HEK293 (cell line): ENCODE data around the gene TP73.
A peak's percentile ranks its signal among the peaks of the same experiment; 100 is the strongest.

Experiments used
- CTCF ChIA-PET: fragments of 350-600 bp; formaldehyde crosslinking; extraction: SDS; loops from one replicate; lab custom pipeline; 2021; ENCODE audit warnings: antibody characterized with exemption; lab: Yijun Ruan, JAX
- POLR2A ChIA-PET: fragments of 300-600 bp; formaldehyde crosslinking; extraction: SDS; loops from one replicate; lab custom pipeline; 2020; ENCODE audit warnings: antibody characterized with exemption, inconsistent platforms; lab: Yijun Ruan, JAX
- H3K27ac ChIP-seq: fragments of 200-500 bp; sonication (Bioruptor generic); 2 replicates; pipeline ENCODE4 v1.5.1; 2014; ENCODE audit warnings: low read depth, low read length, control low read depth, inconsistent platforms; ENCODE audit errors: extremely low read depth
- H3K36me3 ChIP-seq, 2 experiments: fragments of 200-500 bp in 1 of 2; sonication (Bioruptor generic) in 1 of 2; 1 replicate in 1 of 2; 2 replicates in 1 of 2; pipeline ENCODE4 v1.5.1; 2014 to 2017; ENCODE audit warnings: inconsistent platforms in 2 of 2, low read length in 2 of 2; ENCODE audit not compliant: control insufficient read depth in 2 of 2, insufficient read depth in 1 of 2
- H3K4me1 ChIP-seq: fragments of 200-500 bp; sonication (Bioruptor generic); 2 replicates; pipeline ENCODE4 v1.5.1; 2014; ENCODE audit warnings: mild to moderate bottlenecking, low read length, inconsistent platforms; ENCODE audit not compliant: control insufficient read depth, insufficient read depth
- H3K4me3 ChIP-seq: 2 replicates; pipeline ENCODE4 v1.5.1; 2011; ENCODE audit warnings: low read depth, mild to moderate bottlenecking, control low read depth, low read length, moderate library complexity
- H3K9me3 ChIP-seq: fragments of 200-500 bp; sonication (Bioruptor generic); 2 replicates; pipeline ENCODE4 v1.5.1; 2014; ENCODE audit warnings: low read depth, low read length, inconsistent platforms; ENCODE audit not compliant: control insufficient read depth, insufficient read depth
- CTCF ChIP-seq: fragments of 450-650 bp; formaldehyde crosslinking; IDR thresholded peaks from 2 replicates; pipeline ENCODE4 v1.5.1; 2016; ENCODE audit warnings: missing biosample characterization, missing genetic modification characterization
- EGR2 ChIP-seq: fragments of 450-650 bp; formaldehyde crosslinking; IDR thresholded peaks from 2 replicates; pipeline ENCODE4 v1.5.1; 2016; ENCODE audit warnings: low read depth, missing biosample characterization, missing genetic modification characterization
- ELK4 ChIP-seq: IDR thresholded peaks from 2 replicates; pipeline ENCODE4 v1.6.1; 2011; ENCODE audit warnings: mild to moderate bottlenecking, low read depth, low read length, borderline replicate concordance
- HOXA7 ChIP-seq: sonication (generic); formaldehyde crosslinking; IDR thresholded peaks from 2 replicates; pipeline ENCODE4 v1.8.1; 2022; ENCODE audit warnings: missing genetic modification reagents, borderline replicate concordance
- MZF1 ChIP-seq: fragments of 450-650 bp; formaldehyde crosslinking; IDR thresholded peaks from 2 replicates; pipeline ENCODE4 v1.5.1; 2017; ENCODE audit warnings: missing biosample characterization, missing genetic modification characterization, borderline replicate concordance
- OSR2 ChIP-seq: fragments of 450-650 bp; formaldehyde crosslinking; IDR thresholded peaks from 2 replicates; pipeline ENCODE4 v1.5.1; 2016; ENCODE audit warnings: missing biosample characterization, missing genetic modification characterization
- PBX3 ChIP-seq: sonication (generic); formaldehyde crosslinking; IDR thresholded peaks from 2 replicates; pipeline ENCODE4 v1.8.1; 2022; ENCODE audit warnings: mild to moderate bottlenecking, moderate library complexity, missing genetic modification reagents
- ZFHX2 ChIP-seq: fragments of 450-650 bp; formaldehyde crosslinking; conservative IDR thresholded peaks from 2 replicates; pipeline ENCODE4 v1.5.1; 2016; ENCODE audit warnings: missing biosample characterization, missing genetic modification characterization
- ZNF112 ChIP-seq: fragments of 450-650 bp; formaldehyde crosslinking; IDR thresholded peaks from 2 replicates; pipeline ENCODE4 v1.5.0; 2017; ENCODE audit warnings: missing biosample characterization, missing genetic modification characterization
- ZNF140 ChIP-seq: fragments of 450-650 bp; formaldehyde crosslinking; IDR thresholded peaks from 2 replicates; pipeline ENCODE4 v1.5.1; 2016; ENCODE audit warnings: missing biosample characterization, missing genetic modification characterization
- ZNF157 ChIP-seq: fragments of 450-650 bp; formaldehyde crosslinking; IDR thresholded peaks from 2 replicates; pipeline ENCODE4 v1.5.1; 2016; ENCODE audit warnings: missing biosample characterization, missing genetic modification characterization
- ZNF341 ChIP-seq: fragments of 450-650 bp; formaldehyde crosslinking; IDR thresholded peaks from 2 replicates; pipeline ENCODE4; 2016; ENCODE audit warnings: low read depth, missing biosample characterization, missing genetic modification characterization
- ZNF398 ChIP-seq: fragments of 450-650 bp; formaldehyde crosslinking; IDR thresholded peaks from 2 replicates; pipeline ENCODE4 v1.5.1; 2017; ENCODE audit warnings: missing biosample characterization, missing genetic modification characterization
- ZNF514 ChIP-seq: fragments of 450-650 bp; formaldehyde crosslinking; IDR thresholded peaks from 2 replicates; pipeline ENCODE4 v1.5.1; 2016; ENCODE audit warnings: missing biosample characterization, missing genetic modification characterization
- ZNF639 ChIP-seq: fragments of 450-650 bp; formaldehyde crosslinking; IDR thresholded peaks from 2 replicates; pipeline ENCODE4 v1.5.1; 2016; ENCODE audit warnings: missing biosample characterization, missing genetic modification characterization
- ZNF692 ChIP-seq: fragments of 450-650 bp; formaldehyde crosslinking; IDR thresholded peaks from 2 replicates; pipeline ENCODE4 v1.5.1; 2016; ENCODE audit warnings: missing biosample characterization, missing genetic modification characterization
- ZNF843 ChIP-seq: fragments of 450-650 bp; formaldehyde crosslinking; IDR thresholded peaks from 2 replicates; pipeline ENCODE4 v1.5.1; 2016; ENCODE audit warnings: missing biosample characterization, missing genetic modification characterization

The TP73 gene

GRCh38 chr1:3777647-3778589 lies 125.6 kb downstream of the TP73 start (continued):
- no peak for TF ChIP-seq ZNF692
- TF ChIP-seq, all 188 proteins: peak for 5

GRCh38 chr1:3778590-3779264 lies 126.4 kb downstream of the TP73 start:
- TF ChIP-seq ZNF514 (tag by site-specific recombination) (no peak), ZFHX2 (peak; percentile 92), EGR2 (peak; percentile 92)
- Histone ChIP-seq H3K27ac (no peak overlapping the region), H3K4me3 (no peak overlapping the region), H3K4me1 (no peaks in the 10 kb centered on the region), H3K9me3 (no peaks in the 10 kb centered on the region), H3K36me3 (peaks cover 16 to 59% of the 10 kb centered on the region in 2 experiments)
- ChIA-PET CTCF (no interaction called here), POLR2A (interaction anchor here (1.4 kb wide), 1 partner anchor 17 kb away, joined by 3 read pairs; the partner anchor contains the start of gene LRRC47)

- Histone ChIP-seq H3K27ac (no peak overlapping the region), H3K9me3 (no peaks in the 10 kb centered on the region), H3K4me1 (no peaks in the 10 kb centered on the region), H3K36me3 (peaks cover 18 to 66% of the 10 kb centered on the region in 2 experiments), H3K4me3 (no peak overlapping the region)
- POLR2A ChIA-PET, result interaction anchor here (1.4 kb wide), 1 partner anchor 17 kb away, joined by 3 read pairs; the partner anchor contains the start of gene LRRC47
- TF ChIP-seq CTCF (tag by site-specific recombination), result peak; percentile 50
- TF ChIP-seq ZNF112 (tag by site-specific recombination), result no peak
- CTCF ChIA-PET, result no interaction called here
Measured at GRCh38 chr1:3779265-3779911, 127.1 kb downstream of the TP73 start.

- Histone ChIP-seq H3K9me3 (no peaks in the 10 kb centered on the region), H3K4me1 (no peaks in the 10 kb centered on the region), H3K27ac (no peak overlapping the region), H3K36me3 (peaks cover 22 to 71% of the 10 kb centered on the region in 2 experiments), H3K4me3 (no peak overlapping the region)
- POLR2A ChIA-PET, result no interaction called here
- CTCF ChIA-PET, result no interaction called here
- TF ChIP-seq ZNF157 (no peak), ZNF639 (tag by site-specific recombination) (no peak), HOXA7 (CRISPR knock-in tag) (no peak), ZNF398 (tag by site-specific recombination) (no peak), OSR2 (tag by site-specific recombination) (no peak), ZNF341 (no peak), ZNF140 (tag by site-specific recombination) (no peak), ZNF843 (tag by site-specific recombination) (no peak), PBX3 (CRISPR knock-in tag) (no peak), MZF1 (tag by site-specific recombination) (no peak), ELK4 (no peak)
Measured at GRCh38 chr1:3779912-3780416, 127.6 kb downstream of the TP73 start.
